DOHH2 (cell line): ENCODE measurements around the gene PTER.

Experiments
- H3F3A ChIP-seq: fragments of 200-600 bp; sonication (generic), shearing (Covaris generic); 2 replicates; pipeline ENCODE4 v1.6.0; 2016; ENCODE audit warnings: antibody characterized with exemption, mild to moderate bottlenecking; ENCODE audit not compliant: control insufficient read depth, insufficient read depth
- H3K27ac ChIP-seq: fragments of 200-600 bp; sonication (generic); 2 replicates; pipeline ENCODE4 v1.5.1; 2014; ENCODE audit warnings: low read depth, mild to moderate bottlenecking, low read length, moderate library complexity
- H3K27me3 ChIP-seq: fragments of 200-600 bp; sonication (generic); 2 replicates; pipeline ENCODE4 v1.6.1; 2014; ENCODE audit warnings: mild to moderate bottlenecking, low read length, mixed read lengths; ENCODE audit not compliant: control insufficient read depth
- H3K36me3 ChIP-seq: fragments of 200-600 bp; sonication (generic); 2 replicates; pipeline ENCODE4 v1.6.1; 2014; ENCODE audit warnings: mild to moderate bottlenecking, low read length, moderate library complexity, mixed read lengths; ENCODE audit not compliant: control insufficient read depth
- H3K4me1 ChIP-seq: fragments of 200-600 bp; sonication (generic); 2 replicates; pipeline ENCODE4 v1.6.1; 2014; ENCODE audit warnings: mild to moderate bottlenecking, low read length, mixed read lengths; ENCODE audit not compliant: control insufficient read depth
- H3K4me2 ChIP-seq: fragments of 200-600 bp; sonication (generic); 2 replicates; pipeline ENCODE4 v1.6.0; 2014; ENCODE audit warnings: mild to moderate bottlenecking, low read length, moderate library complexity
- H3K4me3 ChIP-seq: fragments of 200-600 bp; sonication (generic); 2 replicates; pipeline ENCODE4 v1.5.1; 2014; ENCODE audit warnings: mild to moderate bottlenecking, low read length, mixed read lengths
- H3K79me2 ChIP-seq: fragments of 200-600 bp; sonication (generic); 2 replicates; pipeline ENCODE4 v1.6.1; 2014; ENCODE audit warnings: mild to moderate bottlenecking, low read length, mixed read lengths; ENCODE audit not compliant: control insufficient read depth
- H3K9me2 ChIP-seq: fragments of 200-600 bp; sonication (generic); replicated peaks from 2 replicates; pipeline ENCODE4 v1.6.1; 2014; ENCODE audit warnings: mild to moderate bottlenecking, low read length, mixed read lengths; ENCODE audit not compliant: control insufficient read depth
- H3K9me3 ChIP-seq: fragments of 200-600 bp; sonication (generic); 2 replicates; pipeline ENCODE4 v1.6.1; 2014; ENCODE audit warnings: antibody characterized with exemption, low read length, mixed read lengths; ENCODE audit not compliant: control insufficient read depth, insufficient read depth
- H4K20me1 ChIP-seq: fragments of 200-600 bp; sonication (generic); 2 replicates; pipeline ENCODE4 v1.6.0; 2014; ENCODE audit warnings: low read depth, mild to moderate bottlenecking, antibody characterized with exemption, low read length, moderate library complexity; ENCODE audit not compliant: control insufficient read depth, insufficient read depth
- EZH2phosphoT487 ChIP-seq: fragments of 200-600 bp; sonication (generic); IDR thresholded peaks from 2 replicates; pipeline ENCODE4 v1.6.1; 2017; ENCODE audit warnings: borderline replicate concordance, mild to moderate bottlenecking, antibody characterized with exemption, low read length, moderate library complexity, mixed read lengths
- TF ChIP-seq, protein P1 (sequence below): fragments of 200-600 bp; sonication (generic); IDR thresholded peaks from one replicate; pipeline ENCODE4 v1.5.1; 2014; ENCODE audit warnings: antibody characterized with exemption, mild to moderate bottlenecking, low read depth, low read length; ENCODE audit not compliant: poor library complexity, severe bottlenecking

The PTER gene

DNA sequence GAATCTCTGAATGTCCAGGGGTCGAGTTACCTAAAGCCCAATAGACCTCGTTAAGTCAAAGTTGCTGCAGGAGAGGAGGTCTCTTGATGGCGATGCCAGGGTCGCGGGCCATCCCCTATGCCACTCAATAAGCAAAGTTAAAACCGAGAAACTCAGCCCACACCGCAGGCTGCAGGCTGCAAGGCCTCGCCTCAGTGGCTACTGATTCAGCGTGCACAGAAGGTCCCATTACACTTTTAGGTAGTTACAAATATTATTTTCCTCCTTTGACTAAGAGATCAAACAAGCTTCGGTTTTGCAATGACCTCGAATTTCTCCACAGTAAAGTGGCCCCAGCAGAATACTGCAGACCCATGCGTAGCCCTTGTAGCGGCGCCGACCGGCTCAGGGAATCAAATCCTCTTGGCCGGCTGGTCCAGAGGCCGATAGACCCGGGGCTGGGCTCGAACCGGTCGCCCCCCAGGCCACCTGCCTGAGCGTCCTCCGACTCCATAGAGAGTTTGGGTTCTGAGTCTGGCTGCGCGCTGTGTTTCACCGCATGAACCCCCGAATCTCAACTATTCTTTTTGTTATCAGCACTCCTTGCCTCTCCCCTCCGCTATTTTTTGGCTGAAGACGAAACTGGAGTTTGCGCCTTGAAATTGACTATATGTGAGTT lies 82.6 kb downstream of the PTER start:
- no peaks in the 10 kb centered on the region for H3K9me3 ChIP-seq
- H3K4me1 ChIP-seq = no peaks in the 10 kb centered on the region
- peaks cover 23% of the 10 kb centered on the region for H3K27me3 ChIP-seq
- TF ChIP-seq EZH2phosphoT487 = no peak
- TF ChIP-seq, protein P1, sequence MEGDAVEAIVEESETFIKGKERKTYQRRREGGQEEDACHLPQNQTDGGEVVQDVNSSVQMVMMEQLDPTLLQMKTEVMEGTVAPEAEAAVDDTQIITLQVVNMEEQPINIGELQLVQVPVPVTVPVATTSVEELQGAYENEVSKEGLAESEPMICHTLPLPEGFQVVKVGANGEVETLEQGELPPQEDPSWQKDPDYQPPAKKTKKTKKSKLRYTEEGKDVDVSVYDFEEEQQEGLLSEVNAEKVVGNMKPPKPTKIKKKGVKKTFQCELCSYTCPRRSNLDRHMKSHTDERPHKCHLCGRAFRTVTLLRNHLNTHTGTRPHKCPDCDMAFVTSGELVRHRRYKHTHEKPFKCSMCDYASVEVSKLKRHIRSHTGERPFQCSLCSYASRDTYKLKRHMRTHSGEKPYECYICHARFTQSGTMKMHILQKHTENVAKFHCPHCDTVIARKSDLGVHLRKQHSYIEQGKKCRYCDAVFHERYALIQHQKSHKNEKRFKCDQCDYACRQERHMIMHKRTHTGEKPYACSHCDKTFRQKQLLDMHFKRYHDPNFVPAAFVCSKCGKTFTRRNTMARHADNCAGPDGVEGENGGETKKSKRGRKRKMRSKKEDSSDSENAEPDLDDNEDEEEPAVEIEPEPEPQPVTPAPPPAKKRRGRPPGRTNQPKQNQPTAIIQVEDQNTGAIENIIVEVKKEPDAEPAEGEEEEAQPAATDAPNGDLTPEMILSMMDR = no peak
- no peak overlapping the region for H3K4me3 ChIP-seq
- no peaks in the 10 kb centered on the region for H3K9me2 ChIP-seq
- H3K4me2 ChIP-seq = no peak overlapping the region
- H3K79me2 ChIP-seq = no peaks in the 10 kb centered on the region
- H4K20me1 ChIP-seq = no peaks in the 10 kb centered on the region
- H3K36me3 ChIP-seq = no peaks in the 10 kb centered on the region
- no peak overlapping the region for H3K27ac ChIP-seq
- no peaks in the 10 kb centered on the region for H3F3A ChIP-seq

GRCh38 chr10:16519908-16520861 lies 83.4 kb downstream of the PTER start:
- Histone ChIP-seq H3K9me3 (no peaks in the 10 kb centered on the region), H3K4me3 (no peak overlapping the region), H3K4me2 (no peak overlapping the region; the same call in 1 of the 2 replicates), H3F3A (no peaks in the 10 kb centered on the region), H4K20me1 (no peaks in the 10 kb centered on the region), H3K4me1 (no peaks in the 10 kb centered on the region), H3K79me2 (no peaks in the 10 kb centered on the region), H3K9me2 (no peaks in the 10 kb centered on the region), H3K36me3 (no peaks in the 10 kb centered on the region), H3K27me3 (peaks cover 23% of the 10 kb centered on the region), H3K27ac (no peak overlapping the region)
- TF ChIP-seq EZH2phosphoT487 = no peak
- TF ChIP-seq, protein P1 = no peak

DNA sequence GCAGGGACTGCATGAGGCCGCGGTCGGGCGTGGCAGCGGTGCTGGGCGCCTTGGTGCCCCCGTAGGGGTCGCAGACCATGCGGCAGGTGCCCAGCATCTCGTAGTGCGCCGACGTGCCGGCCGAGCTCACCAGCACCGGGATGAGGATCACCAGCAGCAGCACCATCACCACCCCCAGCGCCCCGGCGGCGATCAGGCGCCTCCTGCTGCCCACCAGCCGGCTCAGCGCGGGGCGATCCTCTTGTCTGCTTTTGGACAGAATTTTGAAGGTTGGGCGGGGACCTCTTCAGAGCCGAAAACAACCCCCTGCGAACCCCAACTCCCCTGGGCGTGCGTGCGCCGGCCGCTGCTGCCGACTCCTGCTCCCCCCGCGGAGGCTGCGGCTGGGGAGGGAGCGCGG lies 84.1 kb downstream of the PTER start:
- H3K9me2 ChIP-seq = no peaks in the 10 kb centered on the region
- no peak overlapping the region for H3K27ac ChIP-seq
- H3K4me1 ChIP-seq = no peaks in the 10 kb centered on the region
- peak overlapping the region; percentile 42 for H3K4me2 ChIP-seq
- no peaks in the 10 kb centered on the region for H3K9me3 ChIP-seq
- TF ChIP-seq EZH2phosphoT487 = peak; percentile 26; the same call in 1 of the 2 replicates
- TF ChIP-seq, protein P1 = no peak
- no peaks in the 10 kb centered on the region for H3F3A ChIP-seq
- H3K36me3 ChIP-seq = no peaks in the 10 kb centered on the region
- no peaks in the 10 kb centered on the region for H4K20me1 ChIP-seq
- no peaks in the 10 kb centered on the region for H3K79me2 ChIP-seq
- H3K27me3 ChIP-seq = peaks cover 23% of the 10 kb centered on the region
- H3K4me3 ChIP-seq = no peak overlapping the region
